PC-9 (cell line): Measurements from ENCODE around the gene SLC12A4. TPM values are rescaled to one million over a fixed set of nuclear protein-coding genes. Genes with fewer than 3 reads are reported as not detected.
A peak's percentile ranks its signal among the peaks of the same experiment; 100 is the strongest.

Source experiments
- BruUV-seq: library from RNA; stranded (reverse); fragments of 400-500 nt; replicated peaks from 2 replicates; lab custom pipeline; 2021; lab: Mats Ljungman, UMichigan
- CTCF ChIA-PET: fragments of 300-600 bp; sonication (Branson Sonifier 250); formaldehyde crosslinking; loops from one replicate; lab custom pipeline; 2022; ENCODE audit warnings: antibody characterized with exemption; lab: Charles Lee
- POLR2A ChIA-PET: fragments of 300-600 bp; sonication (Branson Sonifier 250); formaldehyde crosslinking; loops from one replicate; lab custom pipeline; 2022; ENCODE audit warnings: antibody characterized with exemption; ENCODE audit not compliant: unreplicated experiment; lab: Charles Lee
- DNase-seq, 2 experiments: peaks; one replicate each; pipeline versions ENCODE4 v3.0.0 to v3.0.0-alpha.2; 2015 to 2022; ENCODE audit warnings: mixed read lengths in 1 of 2
- H2AFZ ChIP-seq: fragments of 200-600 bp; sonication (generic); 2 replicates; pipeline ENCODE4 v1.8.1; 2017; ENCODE audit warnings: antibody characterized with exemption
- H3F3A ChIP-seq: fragments of 200-600 bp; sonication (generic); 2 replicates; pipeline ENCODE4 v1.8.1; 2017; ENCODE audit warnings: antibody characterized with exemption, mild to moderate bottlenecking, low read depth; ENCODE audit not compliant: insufficient read depth
- H3K27ac ChIP-seq: fragments of 200-600 bp; sonication (generic); 2 replicates; pipeline ENCODE4 v1.6.1; 2016; ENCODE audit warnings: mixed run types
- H3K27me3 ChIP-seq: fragments of 200-600 bp; sonication (generic); 2 replicates; pipeline ENCODE4 v1.6.1; 2016; ENCODE audit warnings: low read depth, mixed run types; ENCODE audit not compliant: insufficient read depth
- H3K36me3 ChIP-seq: fragments of 200-600 bp; sonication (generic); 2 replicates; pipeline ENCODE4 v1.6.1; 2016; ENCODE audit warnings: low read depth, mixed run types
- H3K4me1 ChIP-seq: fragments of 200-600 bp; sonication (generic); replicated peaks from 2 replicates; pipeline ENCODE4 v1.6.1; 2016; ENCODE audit warnings: mixed run types; ENCODE audit not compliant: insufficient read depth
- H3K4me2 ChIP-seq: fragments of 200-600 bp; sonication (generic); 2 replicates; pipeline ENCODE4 v1.6.1; 2017; ENCODE audit warnings: mixed run types
- H3K4me3 ChIP-seq: fragments of 200-600 bp; sonication (generic); 2 replicates; pipeline ENCODE4 v1.6.1; 2016; ENCODE audit warnings: mixed run types
- H3K79me2 ChIP-seq: fragments of 200-600 bp; sonication (generic); 2 replicates; pipeline ENCODE4 v1.6.1; 2017; ENCODE audit warnings: low read depth, mixed run types
- H3K9me2 ChIP-seq: fragments of 200-600 bp; sonication (generic); 2 replicates; pipeline ENCODE4 v1.8.1; 2017; ENCODE audit warnings: mild to moderate bottlenecking; ENCODE audit not compliant: insufficient read depth
- H3K9me3 ChIP-seq: fragments of 200-600 bp; sonication (generic); 2 replicates; pipeline ENCODE4 v1.8.1; 2016; ENCODE audit warnings: low read depth; ENCODE audit not compliant: insufficient read depth
- H4K20me1 ChIP-seq: fragments of 200-600 bp; sonication (generic); 2 replicates; pipeline ENCODE4 v1.8.1; 2017; ENCODE audit not compliant: insufficient read depth
- EZH2 ChIP-seq: fragments of 200-600 bp; sonication (generic); IDR thresholded peaks from 2 replicates; pipeline ENCODE4 v1.8.0; 2017; ENCODE audit warnings: antibody characterized with exemption, low read depth
- intact Hi-C: fragments of 100-400 bp; cut with micrococcal nuclease; formaldehyde crosslinking; loops from one replicate; pipeline ENCODE4 v1.10.0; 2022; ENCODE audit not compliant: unreplicated experiment
- total RNA-seq: library from RNA; stranded (reverse); gene quantifications from 2 replicates; pipeline ENCODE4 v1.2.3, GENCODE V29; 2021
- TF ChIP-seq, protein P1 (sequence below): fragments of 200-600 bp; sonication (generic); conservative IDR thresholded peaks from 2 replicates; pipeline ENCODE4 v1.6.1; 2017; ENCODE audit warnings: mixed run types, antibody characterized with exemption, mild to moderate bottlenecking, moderate library complexity

SLC12A4 gene
- total RNA-seq, 1 experiment from 2014 or later: 27.0 TPM

DNA sequence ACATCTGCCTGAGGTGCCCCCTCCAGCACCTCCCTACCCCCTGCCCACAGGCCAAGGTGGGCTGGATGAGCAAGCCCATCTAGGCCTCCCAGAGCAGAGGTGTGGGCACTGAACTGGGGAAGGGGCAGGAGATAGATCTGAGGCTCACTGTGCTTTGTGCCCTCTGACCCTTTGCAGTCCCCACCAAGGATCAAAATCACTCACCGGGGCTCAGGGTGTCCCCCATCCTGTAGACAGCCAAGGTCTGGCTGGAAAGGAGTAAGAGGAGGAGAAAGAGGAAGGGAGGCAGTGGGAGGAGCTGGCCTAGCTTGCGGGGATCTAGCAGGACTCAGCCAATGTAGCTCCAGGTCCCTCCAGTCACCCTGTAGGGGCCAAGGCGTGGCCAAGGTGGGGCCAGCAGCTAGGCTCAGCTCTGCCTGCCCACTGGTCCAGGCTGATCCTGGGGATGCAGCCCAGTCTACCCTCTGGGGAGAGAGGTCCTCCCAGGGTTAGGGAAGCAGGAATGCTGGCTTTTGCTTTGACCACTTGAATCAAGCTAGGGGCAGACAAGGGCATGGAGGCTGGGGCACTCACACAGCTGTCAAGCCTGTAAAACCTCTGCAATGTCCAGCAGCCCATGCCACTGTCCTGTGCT is 1.8 kb downstream of the SLC12A4 start:
- Histone ChIP-seq H3K36me3 (no peaks in the 10 kb centered on the region), H3K79me2 (0 out of 2 replicates have a peak, but pooled peaks cover 10% of the 10 kb centered on the region), H3K4me1 (peaks cover 9% of the 10 kb centered on the region; the same call in 1 of the 2 replicates), H3K27ac (no peak overlapping the region), H4K20me1 (no peaks in the 10 kb centered on the region), H3F3A (no peaks in the 10 kb centered on the region), H3K9me3 (no peaks in the 10 kb centered on the region), H3K27me3 (no peaks in the 10 kb centered on the region), H3K4me3 (peak overlapping the region; percentile 90; the same call in 1 of the 2 replicates), H2AFZ (no peak overlapping the region), H3K4me2 (peak overlapping the region; percentile 100), H3K9me2 (no peaks in the 10 kb centered on the region)
- DNase-seq: peak in 1 of 2 experiments; percentile 41
- BruUV-seq: no TSS peak
- CTCF ChIA-PET: interaction anchor here (0.5 to 1.0 kb wide), 2 partner anchors 31 to 402 kb away, joined by 3 read pairs; no protein-coding TSS in a partner anchor
- no peak for TF ChIP-seq EZH2
- TF ChIP-seq, protein P1, sequence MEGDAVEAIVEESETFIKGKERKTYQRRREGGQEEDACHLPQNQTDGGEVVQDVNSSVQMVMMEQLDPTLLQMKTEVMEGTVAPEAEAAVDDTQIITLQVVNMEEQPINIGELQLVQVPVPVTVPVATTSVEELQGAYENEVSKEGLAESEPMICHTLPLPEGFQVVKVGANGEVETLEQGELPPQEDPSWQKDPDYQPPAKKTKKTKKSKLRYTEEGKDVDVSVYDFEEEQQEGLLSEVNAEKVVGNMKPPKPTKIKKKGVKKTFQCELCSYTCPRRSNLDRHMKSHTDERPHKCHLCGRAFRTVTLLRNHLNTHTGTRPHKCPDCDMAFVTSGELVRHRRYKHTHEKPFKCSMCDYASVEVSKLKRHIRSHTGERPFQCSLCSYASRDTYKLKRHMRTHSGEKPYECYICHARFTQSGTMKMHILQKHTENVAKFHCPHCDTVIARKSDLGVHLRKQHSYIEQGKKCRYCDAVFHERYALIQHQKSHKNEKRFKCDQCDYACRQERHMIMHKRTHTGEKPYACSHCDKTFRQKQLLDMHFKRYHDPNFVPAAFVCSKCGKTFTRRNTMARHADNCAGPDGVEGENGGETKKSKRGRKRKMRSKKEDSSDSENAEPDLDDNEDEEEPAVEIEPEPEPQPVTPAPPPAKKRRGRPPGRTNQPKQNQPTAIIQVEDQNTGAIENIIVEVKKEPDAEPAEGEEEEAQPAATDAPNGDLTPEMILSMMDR: no peak
- intact Hi-C loops: no loop called here
- POLR2A ChIA-PET: interaction anchor here (0.5 to 0.7 kb wide), 5 partner anchors 11 to 719 kb away, joined by 3 to 6 read pairs (median 4); no protein-coding TSS in a partner anchor

DNA sequence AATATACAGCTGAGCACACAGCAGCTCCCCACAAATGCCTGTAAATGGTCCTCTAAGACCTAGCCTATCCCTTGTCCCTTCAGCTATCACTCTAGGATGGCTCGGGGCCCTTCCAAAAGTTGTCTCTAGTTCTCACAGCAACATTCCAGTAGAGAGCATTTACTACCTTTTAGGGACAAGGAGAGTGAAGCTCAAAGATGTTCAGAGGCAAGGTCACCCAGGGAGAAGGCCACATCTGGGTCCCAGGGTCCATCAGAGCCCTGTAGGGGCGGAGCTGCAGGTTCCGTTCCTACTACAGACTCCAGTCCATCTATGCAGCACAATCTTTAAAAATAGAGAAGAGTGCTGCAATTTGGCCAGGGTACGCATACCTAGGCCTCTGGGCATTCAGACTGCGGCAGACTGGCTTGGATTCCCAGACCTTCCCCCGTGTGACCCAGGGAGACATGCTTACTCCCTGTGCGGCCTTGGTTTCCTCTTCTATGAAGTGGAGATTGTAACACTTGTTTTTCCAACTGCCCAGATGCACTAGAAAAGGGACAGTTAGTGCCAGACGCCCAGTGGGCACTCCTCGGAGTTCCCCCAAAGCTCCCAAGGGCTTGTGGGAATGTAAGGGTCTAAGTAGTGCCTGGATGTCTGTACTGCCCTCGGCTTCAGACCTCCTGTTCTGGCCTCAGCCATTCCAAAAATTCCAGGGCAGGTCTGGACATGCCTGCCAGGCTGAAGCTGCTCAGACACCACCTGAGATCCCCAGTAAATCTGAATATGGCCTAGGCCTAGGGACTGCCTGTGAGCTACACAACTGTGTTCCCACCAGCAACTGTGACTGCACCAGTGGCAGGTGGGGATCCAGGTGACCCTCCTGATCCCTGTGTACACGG is 2.5 kb downstream of the SLC12A4 start:
- Histone ChIP-seq H3K4me3 (no peak overlapping the region), H3K27ac (no peak overlapping the region), H3K9me3 (no peaks in the 10 kb centered on the region), H4K20me1 (no peaks in the 10 kb centered on the region), H3K9me2 (no peaks in the 10 kb centered on the region), H3K79me2 (0 out of 2 replicates have a peak, but pooled peaks cover 10% of the 10 kb centered on the region), H3K4me2 (no peak overlapping the region), H3K4me1 (peaks cover 9% of the 10 kb centered on the region; the same call in 1 of the 2 replicates), H2AFZ (no peak overlapping the region), H3K27me3 (no peaks in the 10 kb centered on the region), H3F3A (no peaks in the 10 kb centered on the region), H3K36me3 (no peaks in the 10 kb centered on the region)
- DNase-seq: peak in 1 of 2 experiments; percentile 38
- TF ChIP-seq, protein P1: no peak
- no peak for TF ChIP-seq EZH2
- ChIA-PET POLR2A (interaction anchor here (0.5 to 0.6 kb wide), 2 partner anchors 520 to 718 kb away, joined by 4 to 6 read pairs; no protein-coding TSS in a partner anchor), CTCF (interaction anchor here (0.5 to 1.0 kb wide), 2 partner anchors 30 to 401 kb away, joined by 3 read pairs; no protein-coding TSS in a partner anchor)
- BruUV-seq: no TSS peak
- intact Hi-C loops: no loop called here

DNA sequence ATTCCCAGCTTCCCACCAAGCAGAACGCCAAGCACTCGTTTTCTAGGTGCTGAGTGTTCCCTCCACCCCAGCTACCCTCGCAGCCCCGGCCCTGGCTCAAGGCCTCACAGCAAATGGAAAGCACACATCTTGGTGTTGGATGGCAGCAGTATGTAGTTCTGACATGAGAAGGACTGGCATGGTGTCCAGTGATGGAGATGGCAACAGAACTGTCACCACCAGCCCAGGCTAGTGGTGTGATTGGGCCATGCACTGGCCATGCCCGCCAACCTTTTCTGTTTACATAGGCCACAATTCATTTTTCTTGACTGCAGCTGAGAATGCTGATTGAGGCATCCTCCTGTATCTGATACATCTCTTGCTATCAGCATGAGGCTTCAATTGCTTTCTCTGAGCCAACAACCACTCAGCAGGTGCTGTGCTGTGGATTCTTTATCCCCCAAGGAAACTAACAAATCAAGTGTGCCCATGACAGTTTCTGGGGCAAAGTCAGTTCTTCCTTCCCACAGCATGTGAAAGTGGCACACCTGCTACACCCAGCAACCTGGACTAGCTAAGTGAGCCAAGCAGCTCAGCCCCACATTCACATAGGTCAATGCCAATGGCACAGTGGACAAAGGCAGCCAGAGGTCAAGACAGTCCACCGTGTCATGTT is 3.8 kb downstream of the SLC12A4 start:
- Histone ChIP-seq H3K4me1 (peaks cover 9% of the 10 kb centered on the region; the same call in 1 of the 2 replicates), H3K4me3 (no peak overlapping the region), H3K79me2 (0 out of 2 replicates have a peak, but pooled peaks cover 10% of the 10 kb centered on the region), H4K20me1 (no peaks in the 10 kb centered on the region), H3K9me2 (no peaks in the 10 kb centered on the region), H3K27me3 (no peaks in the 10 kb centered on the region), H3K36me3 (no peaks in the 10 kb centered on the region), H3F3A (no peaks in the 10 kb centered on the region), H2AFZ (no peak overlapping the region), H3K4me2 (no peak overlapping the region), H3K27ac (no peak overlapping the region), H3K9me3 (no peaks in the 10 kb centered on the region)
- BruUV-seq: no TSS peak
- DNase-seq: no peak
- ChIA-PET POLR2A (no interaction called here), CTCF (no interaction called here)
- intact Hi-C loops: no loop called here
- TF ChIP-seq EZH2: no peak
- TF ChIP-seq, protein P1: no peak
